HEK293 (cell line): ENCODE results near the gene ZNF692.

Source experiments
- CTCF ChIA-PET: fragments of 350-600 bp; formaldehyde crosslinking; extraction: SDS; loops from one replicate; lab custom pipeline; 2021; ENCODE audit warnings: antibody characterized with exemption; lab: Yijun Ruan, JAX
- POLR2A ChIA-PET: fragments of 300-600 bp; formaldehyde crosslinking; extraction: SDS; loops from one replicate; lab custom pipeline; 2020; ENCODE audit warnings: antibody characterized with exemption, inconsistent platforms; lab: Yijun Ruan, JAX
- H3K27ac ChIP-seq: fragments of 200-500 bp; sonication (Bioruptor generic); 2 replicates; pipeline ENCODE4 v1.5.1; 2014; ENCODE audit warnings: low read depth, low read length, control low read depth, inconsistent platforms; ENCODE audit errors: extremely low read depth
- H3K36me3 ChIP-seq, 2 experiments: fragments of 200-500 bp in 1 of 2; sonication (Bioruptor generic) in 1 of 2; 1 replicate in 1 of 2; 2 replicates in 1 of 2; pipeline ENCODE4 v1.5.1; 2014 to 2017; ENCODE audit warnings: inconsistent platforms in 2 of 2, low read length in 2 of 2; ENCODE audit not compliant: control insufficient read depth in 2 of 2, insufficient read depth in 1 of 2
- H3K4me1 ChIP-seq: fragments of 200-500 bp; sonication (Bioruptor generic); 2 replicates; pipeline ENCODE4 v1.5.1; 2014; ENCODE audit warnings: mild to moderate bottlenecking, low read length, inconsistent platforms; ENCODE audit not compliant: control insufficient read depth, insufficient read depth
- H3K4me3 ChIP-seq: 2 replicates; pipeline ENCODE4 v1.5.1; 2011; ENCODE audit warnings: low read depth, mild to moderate bottlenecking, control low read depth, low read length, moderate library complexity
- H3K9me3 ChIP-seq: fragments of 200-500 bp; sonication (Bioruptor generic); 2 replicates; pipeline ENCODE4 v1.5.1; 2014; ENCODE audit warnings: low read depth, low read length, inconsistent platforms; ENCODE audit not compliant: control insufficient read depth, insufficient read depth
- AEBP2 ChIP-seq: fragments of 450-650 bp; formaldehyde crosslinking; IDR thresholded peaks from 2 replicates; pipeline ENCODE4 v1.5.1; 2016; ENCODE audit warnings: missing biosample characterization, missing genetic modification characterization, borderline replicate concordance
- GFI1B ChIP-seq: fragments of 450-650 bp; formaldehyde crosslinking; IDR thresholded peaks from 2 replicates; pipeline ENCODE4 v1.5.1; 2016; ENCODE audit warnings: missing biosample characterization, missing genetic modification characterization
- GLI2 ChIP-seq: fragments of 450-650 bp; formaldehyde crosslinking; IDR thresholded peaks from 2 replicates; pipeline ENCODE4; 2017; ENCODE audit warnings: missing biosample characterization, missing genetic modification characterization, low read depth, borderline replicate concordance
- HOXD13 ChIP-seq: sonication (generic); formaldehyde crosslinking; IDR thresholded peaks from 2 replicates; pipeline ENCODE4 v1.8.0; 2022; ENCODE audit warnings: missing genetic modification reagents, borderline replicate concordance
- KLF8 ChIP-seq: fragments of 450-650 bp; formaldehyde crosslinking; IDR thresholded peaks from 2 replicates; pipeline ENCODE4 v1.5.1; 2016; ENCODE audit warnings: missing biosample characterization, missing genetic modification characterization
- OSR2 ChIP-seq: fragments of 450-650 bp; formaldehyde crosslinking; IDR thresholded peaks from 2 replicates; pipeline ENCODE4 v1.5.1; 2016; ENCODE audit warnings: missing biosample characterization, missing genetic modification characterization
- PATZ1 ChIP-seq: fragments of 450-650 bp; formaldehyde crosslinking; IDR thresholded peaks from 2 replicates; pipeline ENCODE4 v1.5.1; 2016; ENCODE audit warnings: missing biosample characterization, missing genetic modification characterization
- PRDM4 ChIP-seq: fragments of 450-650 bp; formaldehyde crosslinking; IDR thresholded peaks from 2 replicates; pipeline ENCODE4 v1.5.1; 2017; ENCODE audit warnings: missing biosample characterization, missing genetic modification characterization
- YY1 ChIP-seq: fragments of 450-650 bp; formaldehyde crosslinking; IDR thresholded peaks from 2 replicates; pipeline ENCODE4 v1.5.1; 2018; ENCODE audit warnings: missing biosample characterization, missing genetic modification characterization
- ZBTB48 ChIP-seq: fragments of 450-650 bp; formaldehyde crosslinking; IDR thresholded peaks from 2 replicates; pipeline ENCODE4 v1.5.1; 2016; ENCODE audit warnings: missing biosample characterization, missing genetic modification characterization
- ZNF133 ChIP-seq: fragments of 450-650 bp; formaldehyde crosslinking; IDR thresholded peaks from 2 replicates; pipeline ENCODE4 v1.5.1; 2016; ENCODE audit warnings: missing biosample characterization, missing genetic modification characterization
- ZNF202 ChIP-seq: fragments of 450-650 bp; formaldehyde crosslinking; IDR thresholded peaks from 2 replicates; pipeline ENCODE4 v1.5.1; 2016; ENCODE audit warnings: missing biosample characterization, missing genetic modification characterization, borderline replicate concordance
- ZNF292 ChIP-seq: fragments of 450-650 bp; formaldehyde crosslinking; IDR thresholded peaks from 2 replicates; pipeline ENCODE4 v1.5.1; 2016; ENCODE audit warnings: low read depth, missing biosample characterization, missing genetic modification characterization, borderline replicate concordance
- ZNF37A ChIP-seq: fragments of 450-650 bp; IDR thresholded peaks from 2 replicates; pipeline ENCODE4 v1.5.1; 2018; ENCODE audit warnings: missing biosample characterization, missing genetic modification characterization
- ZNF416 ChIP-seq: fragments of 450-650 bp; formaldehyde crosslinking; IDR thresholded peaks from 2 replicates; pipeline ENCODE4 v1.5.1; 2016; ENCODE audit warnings: missing biosample characterization, missing genetic modification characterization
- ZNF473 ChIP-seq: fragments of 450-650 bp; formaldehyde crosslinking; IDR thresholded peaks from 2 replicates; pipeline ENCODE4 v1.5.1; 2017; ENCODE audit warnings: missing biosample characterization, missing genetic modification characterization
- ZNF660 ChIP-seq: fragments of 450-650 bp; IDR thresholded peaks from 2 replicates; pipeline ENCODE4 v1.5.1; 2018; ENCODE audit warnings: missing biosample characterization, mild to moderate bottlenecking, missing genetic modification characterization
- ZNF707 ChIP-seq: fragments of 450-650 bp; formaldehyde crosslinking; IDR thresholded peaks from 2 replicates; pipeline ENCODE4 v1.5.1; 2016; ENCODE audit warnings: missing biosample characterization, missing genetic modification characterization

The ZNF692 gene

GRCh38 chr1:248858096-248858890 is 592 bp downstream of the ZNF692 start:
- TF ChIP-seq PATZ1 (tag by site-specific recombination) (peak; percentile 34; the same call in 1 of the 2 replicates), ZNF202 (tag by site-specific recombination) (no peak), PRDM4 (tag by site-specific recombination) (0 out of 2 replicates have a peak, but pooled peaks have one; percentile 18), GFI1B (tag by site-specific recombination) (no peak), ZNF416 (no peak), OSR2 (tag by site-specific recombination) (no peak), ZBTB48 (tag by site-specific recombination) (0 out of 2 replicates have a peak, but pooled peaks have one; percentile 32), ZNF37A (no peak), GLI2 (tag by site-specific recombination) (no peak), ZNF473 (tag by site-specific recombination) (no peak), YY1 (tag by site-specific recombination) (no peak), AEBP2 (tag by site-specific recombination) (no peak), ZNF660 (tag by site-specific recombination) (no peak)
- peaks cover 0 to 39% of the 10 kb centered on the region in 2 experiments; a peak in 1 of 3 replicates for H3K36me3 ChIP-seq
- peak overlapping the region; percentile 44; the same call in 1 of the 2 replicates for H3K27ac ChIP-seq
- CTCF ChIA-PET = interaction anchor here (0.7 to 1.1 kb wide), 2 partner anchors 9 to 13 kb away, joined by 3 to 4 read pairs; no protein-coding TSS in a partner anchor
- H3K4me1 ChIP-seq = no peaks in the 10 kb centered on the region
- POLR2A ChIA-PET = interaction anchor here (1.5 kb wide), 1 partner anchor 21 kb away, joined by 8 read pairs; the partner anchor contains the start of gene ZNF672
- no peaks in the 10 kb centered on the region for H3K9me3 ChIP-seq
- H3K4me3 ChIP-seq = peak overlapping the region; percentile 49

GRCh38 chr1:248857749-248858095 is 1.2 kb downstream of the ZNF692 start:
- Histone ChIP-seq H3K27ac (peak overlapping the region; percentile 44; the same call in 1 of the 2 replicates), H3K4me1 (no peaks in the 10 kb centered on the region), H3K36me3 (peaks cover 0 to 45% of the 10 kb centered on the region in 2 experiments; a peak in 1 of 3 replicates), H3K4me3 (peak overlapping the region; percentile 49), H3K9me3 (no peaks in the 10 kb centered on the region)
- CTCF ChIA-PET = interaction anchor here (0.7 to 1.1 kb wide), 2 partner anchors 8 to 12 kb away, joined by 3 to 4 read pairs; no protein-coding TSS in a partner anchor
- POLR2A ChIA-PET = interaction anchor here (1.5 kb wide), 1 partner anchor 20 kb away, joined by 8 read pairs; the partner anchor contains the start of gene ZNF672
- no peak for TF ChIP-seq ZNF133 (tag by site-specific recombination)
- no peak for TF ChIP-seq ZNF707 (tag by site-specific recombination)
- no peak for TF ChIP-seq ZNF292
- no peak for TF ChIP-seq HOXD13 (CRISPR knock-in tag)
- TF ChIP-seq KLF8 = no peak
